Measurements from ENCODE around the gene MCC.

DNA sequence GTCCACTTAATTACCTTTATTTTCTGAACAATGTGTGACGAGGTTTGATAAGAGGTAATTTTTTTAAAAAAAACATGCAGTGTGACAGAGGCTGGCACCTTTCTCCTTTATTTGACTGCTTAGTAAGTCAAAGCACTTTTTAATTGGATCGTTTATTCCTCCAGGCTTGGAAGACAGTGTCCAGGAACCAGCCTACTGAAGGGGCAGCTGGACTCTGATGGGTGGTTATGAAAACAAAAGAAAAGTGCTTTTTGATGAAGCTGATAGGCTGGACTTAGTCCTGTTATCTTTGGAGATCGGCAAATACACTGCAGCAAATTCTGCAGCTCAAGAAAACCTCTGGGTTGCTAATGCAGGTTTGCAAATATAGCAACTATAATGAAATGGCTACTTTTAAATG lies 370.0 kb downstream of the MCC start:
- TF ChIP-seq POLR2A (IDR thresholded peaks at IDR 0.05; ENCODE audit: low read length) (no peak), GATA1 (IDR thresholded peaks at IDR 0.05; ENCODE audit: low read depth, low read length) (no peak)

All from erythroblast (primary cell).